GM18520 (cell line): ENCODE data around the gene MPC1.
"Not testable (repeated sequence)": the region's sequence is repeated elsewhere in the genome, so short reads cannot be mapped to it uniquely, and the experiment has no call there.

Experiments used
- ATAC-seq: cut with Tn5 transposase; IDR thresholded peaks from one replicate; pipeline ENCODE4 v1.9.1; 2021; ENCODE audit not compliant: unreplicated experiment

The MPC1 gene

GRCh38 chr6:166408936-166409755 is 26.4 kb upstream of the MPC1 start:
- ATAC-seq = no peak

DNA sequence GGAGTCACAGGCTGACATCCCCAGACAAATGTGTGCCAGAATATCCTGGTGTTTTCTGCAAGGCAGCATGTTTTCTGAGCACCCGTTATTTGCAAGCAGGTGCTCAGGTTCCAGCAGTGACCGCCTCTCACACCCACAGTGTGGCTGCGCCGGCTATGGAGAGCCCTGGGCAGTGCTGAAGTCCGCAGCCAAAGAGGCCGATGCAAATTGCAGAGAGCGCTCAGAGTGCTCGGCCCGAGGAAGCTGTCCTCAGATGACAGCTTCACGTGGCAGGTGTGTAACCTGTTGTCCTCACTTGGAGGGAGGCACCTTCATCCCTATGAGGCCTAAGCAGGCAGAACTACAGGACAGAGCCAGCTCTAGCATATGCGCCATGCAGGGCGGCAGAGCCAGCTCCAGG is 23.5 kb upstream of the MPC1 start:
- ATAC-seq = no peak

- no peak for ATAC-seq
Observed at GRCh38 chr6:166405386-166405785, 22.6 kb upstream of the MPC1 start.

DNA sequence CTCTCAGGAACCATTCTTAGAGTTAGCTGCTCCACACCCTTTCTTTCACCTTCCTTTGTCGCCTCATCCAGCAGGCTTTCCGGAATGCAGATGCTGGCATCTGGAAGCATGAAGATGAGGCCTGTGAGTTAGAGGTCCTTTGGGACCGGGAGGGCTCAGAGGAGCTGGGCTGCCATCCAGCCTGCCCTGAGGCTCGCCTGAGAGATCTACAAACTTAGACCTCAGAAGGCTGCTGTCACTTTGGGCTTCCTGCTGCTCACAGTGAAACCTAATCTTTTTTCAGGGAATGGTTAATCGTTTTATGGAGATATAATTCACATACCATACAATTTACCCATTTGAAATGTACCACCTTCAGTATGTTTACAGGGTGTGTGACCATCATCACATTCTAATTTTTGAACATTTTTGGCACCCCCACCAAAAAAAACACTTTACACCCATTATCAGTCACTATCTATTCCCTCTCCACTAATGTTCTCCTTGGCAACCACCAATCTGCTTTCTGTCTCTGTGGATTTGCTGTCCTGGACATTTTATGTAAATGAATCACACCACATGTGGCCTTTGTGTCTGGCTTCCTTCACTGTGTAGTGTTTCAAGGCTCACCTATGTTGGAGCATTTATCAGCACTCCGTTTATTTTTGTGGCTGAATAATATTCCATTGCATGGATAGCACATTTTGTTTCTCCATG is 20.0 kb upstream of the MPC1 start:
- ATAC-seq = no peak

- peak; percentile 67 for ATAC-seq
Observed at GRCh38 chr6:166400649-166401250, 18.0 kb upstream of the MPC1 start.

DNA sequence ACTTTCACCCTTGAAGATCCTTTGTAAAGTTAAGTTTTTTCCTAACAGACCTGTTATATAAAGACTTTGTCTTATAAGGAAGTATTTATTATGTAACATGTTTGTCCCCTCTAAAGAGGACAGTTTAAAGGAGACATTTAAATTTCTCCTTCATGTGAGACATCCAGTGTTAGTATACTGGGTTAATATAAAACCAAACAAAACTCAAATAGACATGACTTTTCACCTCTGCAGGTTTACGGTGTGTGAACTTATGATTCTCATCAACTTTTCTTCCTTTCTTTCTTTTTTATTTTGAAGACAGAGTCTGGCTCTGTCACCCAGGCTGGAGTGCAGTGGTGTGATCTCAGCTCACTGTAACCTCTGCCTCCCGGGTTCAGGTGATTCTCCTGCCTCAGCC is 17.4 kb upstream of the MPC1 start:
- ATAC-seq = no peak

GRCh38 chr6:166398348-166398747 is 15.6 kb upstream of the MPC1 start:
- ATAC-seq = no peak

DNA sequence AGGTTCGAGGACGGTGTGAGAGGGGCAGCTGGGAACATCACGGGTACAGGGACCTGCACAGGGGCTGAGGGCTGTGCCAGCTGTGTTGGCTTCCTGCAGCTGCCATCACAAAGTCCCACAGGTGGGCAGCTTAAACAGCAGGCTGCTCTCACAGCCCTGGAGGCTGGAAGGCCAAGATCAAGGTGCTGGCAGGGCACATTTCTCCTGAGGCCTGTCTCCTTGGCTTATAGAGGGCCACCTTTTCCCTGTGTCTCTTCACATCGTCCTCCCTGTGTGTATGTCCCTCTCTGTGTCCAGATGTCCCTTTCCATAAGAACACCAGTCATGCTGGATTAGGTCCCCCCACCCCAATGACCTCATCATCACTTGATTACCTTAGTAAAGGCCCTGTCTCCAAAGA is 15.1 kb upstream of the MPC1 start:
- no peak for ATAC-seq

GRCh38 chr6:166395778-166396177 is 13.0 kb upstream of the MPC1 start:
- ATAC-seq = no peak

DNA sequence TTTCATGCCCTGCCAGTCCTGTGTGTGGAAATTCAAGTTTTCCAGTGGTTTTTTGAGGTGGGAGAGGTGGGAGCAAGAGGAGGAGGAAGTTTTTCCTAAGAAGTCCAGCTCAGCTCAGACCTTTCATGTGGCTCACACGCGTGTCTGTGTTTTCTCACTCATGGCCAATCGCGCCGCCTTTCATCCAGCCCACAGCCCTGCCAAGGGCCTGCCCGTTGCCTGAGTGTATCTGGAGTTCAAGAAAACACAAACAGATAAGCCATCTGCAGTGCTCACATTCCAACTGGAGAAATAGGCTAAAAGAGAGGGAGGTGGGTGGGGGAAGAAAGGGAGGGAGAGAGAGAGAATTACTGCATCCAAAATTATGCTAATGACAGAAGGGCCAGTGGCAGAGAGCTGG is 12.6 kb upstream of the MPC1 start:
- no peak for ATAC-seq

DNA sequence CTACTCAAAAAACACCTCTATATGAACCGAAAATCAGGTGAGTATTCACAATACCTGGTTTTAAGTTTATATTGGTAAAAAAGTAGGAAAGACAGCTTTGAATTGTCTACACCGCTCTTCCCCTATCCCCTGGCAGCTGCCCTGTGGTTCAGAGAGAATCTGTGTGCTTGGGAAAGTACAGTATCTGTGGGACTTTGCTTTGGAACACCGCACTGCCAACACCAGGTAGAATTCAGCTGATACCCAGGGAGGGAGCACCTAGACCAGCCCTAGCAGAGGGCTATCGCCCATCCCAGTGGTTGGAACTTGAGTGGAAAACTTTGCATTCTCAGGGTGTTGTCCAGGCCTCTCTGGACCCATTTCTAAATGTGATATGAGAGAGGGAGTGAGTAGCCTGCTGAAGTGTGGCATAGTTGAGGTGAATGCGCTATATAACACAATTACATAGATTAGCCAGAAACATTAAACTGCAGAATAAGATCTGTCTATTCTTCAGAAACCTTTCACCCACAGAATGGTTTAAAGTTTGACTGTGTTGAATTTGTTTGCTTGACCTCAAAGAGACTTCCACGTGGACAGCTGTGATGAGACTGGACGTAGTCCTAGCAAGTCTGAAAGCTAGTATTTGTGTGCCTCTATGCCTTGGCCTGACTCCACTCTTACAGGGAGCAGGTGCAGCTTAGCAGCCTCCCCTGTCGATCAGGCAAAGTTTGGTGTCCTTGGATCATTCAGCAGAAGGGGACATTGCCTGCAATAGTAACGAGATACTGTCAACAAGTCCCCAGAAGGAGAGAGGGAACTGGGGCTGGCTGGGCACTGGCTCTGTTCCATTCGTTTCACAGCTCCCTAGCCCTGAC is 11.5 kb upstream of the MPC1 start:
- ATAC-seq = no peak

- ATAC-seq = no peak
Observed at GRCh38 chr6:166393535-166393823, 10.7 kb upstream of the MPC1 start.

DNA sequence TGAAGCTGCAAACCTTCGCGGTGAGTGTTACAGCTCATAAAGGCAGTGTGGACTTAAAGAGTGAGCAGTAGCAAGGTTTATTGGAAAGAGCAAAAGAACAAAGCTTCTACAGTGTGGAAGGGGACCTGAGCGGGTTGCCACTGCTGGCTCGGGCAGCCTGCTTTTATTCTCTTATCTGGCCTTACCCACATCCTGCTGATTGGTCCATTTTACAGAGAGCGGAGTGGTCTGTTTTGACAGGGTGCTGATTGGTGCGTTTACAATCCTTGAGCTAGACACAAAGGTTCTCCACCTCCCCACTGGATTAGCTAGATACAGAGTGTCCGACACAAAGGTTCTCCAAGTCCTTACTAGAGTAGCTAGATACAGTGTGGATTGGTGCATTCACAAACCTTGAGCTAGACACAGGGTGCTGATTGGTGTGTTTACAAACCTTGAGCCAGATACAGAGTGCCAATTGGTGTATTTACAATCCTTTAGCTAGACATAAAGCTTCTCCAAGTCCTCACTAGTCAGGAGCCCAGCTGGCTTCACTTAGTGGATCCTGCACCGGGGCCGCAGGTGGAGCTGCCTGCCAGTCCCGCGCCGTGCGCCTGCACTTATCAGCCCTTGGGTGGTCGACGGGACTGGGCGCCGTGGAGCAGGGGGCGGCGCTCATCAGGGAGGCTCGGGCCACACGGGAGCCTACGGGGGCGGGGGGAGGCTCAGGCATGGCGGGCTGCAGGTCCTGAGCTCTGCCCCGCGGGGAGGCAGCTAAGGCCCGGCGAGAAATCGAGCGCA is 10.2 kb upstream of the MPC1 start:
- not testable (repeated sequence) for ATAC-seq

DNA sequence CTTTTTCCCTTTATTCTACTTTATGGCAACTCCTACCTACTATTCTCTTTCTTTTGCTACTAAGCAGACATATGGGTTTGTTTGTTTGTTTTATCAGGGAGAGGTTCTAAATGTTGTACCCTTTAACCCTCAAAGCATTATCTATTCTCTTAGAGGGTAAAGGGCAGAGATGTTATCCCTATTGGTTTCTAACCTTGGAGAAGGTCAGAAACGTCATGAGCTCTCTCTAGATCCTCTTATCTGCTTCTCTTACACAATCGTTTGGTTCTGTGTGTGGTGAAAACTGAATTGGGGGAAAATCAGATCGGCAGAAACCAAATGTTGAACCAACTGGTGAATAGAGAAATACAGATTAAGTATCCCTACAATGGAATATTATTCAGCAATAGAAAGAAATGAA is 6.4 kb upstream of the MPC1 start:
- ATAC-seq = no peak

- ATAC-seq = no peak
Observed at GRCh38 chr6:166388290-166389004, 5.7 kb upstream of the MPC1 start.

- no peak for ATAC-seq
Observed at GRCh38 chr6:166387642-166388289, 5.0 kb upstream of the MPC1 start.

- ATAC-seq = not testable (repeated sequence)
Observed at GRCh38 chr6:166387098-166387497, 4.4 kb upstream of the MPC1 start.

DNA sequence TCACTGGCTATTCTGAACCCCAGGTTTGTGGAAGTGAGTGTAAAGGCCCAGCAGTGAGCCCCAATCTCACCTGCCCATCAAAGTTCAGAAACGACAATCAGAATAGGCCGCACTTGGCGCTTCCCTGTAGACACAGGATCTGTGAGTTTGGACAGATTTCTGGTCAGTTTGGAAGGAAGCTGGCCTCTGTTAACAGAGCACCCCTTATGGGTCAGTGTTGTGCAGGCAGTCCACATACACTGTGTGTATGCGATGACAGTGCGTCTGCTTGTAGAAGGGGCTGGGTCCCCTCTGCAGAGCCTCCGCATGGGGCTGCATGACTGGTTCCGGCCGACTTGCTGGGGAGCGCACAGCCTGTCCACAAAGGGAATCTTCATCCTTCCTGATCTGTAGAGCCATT is 3.4 kb upstream of the MPC1 start:
- ATAC-seq = no peak

DNA sequence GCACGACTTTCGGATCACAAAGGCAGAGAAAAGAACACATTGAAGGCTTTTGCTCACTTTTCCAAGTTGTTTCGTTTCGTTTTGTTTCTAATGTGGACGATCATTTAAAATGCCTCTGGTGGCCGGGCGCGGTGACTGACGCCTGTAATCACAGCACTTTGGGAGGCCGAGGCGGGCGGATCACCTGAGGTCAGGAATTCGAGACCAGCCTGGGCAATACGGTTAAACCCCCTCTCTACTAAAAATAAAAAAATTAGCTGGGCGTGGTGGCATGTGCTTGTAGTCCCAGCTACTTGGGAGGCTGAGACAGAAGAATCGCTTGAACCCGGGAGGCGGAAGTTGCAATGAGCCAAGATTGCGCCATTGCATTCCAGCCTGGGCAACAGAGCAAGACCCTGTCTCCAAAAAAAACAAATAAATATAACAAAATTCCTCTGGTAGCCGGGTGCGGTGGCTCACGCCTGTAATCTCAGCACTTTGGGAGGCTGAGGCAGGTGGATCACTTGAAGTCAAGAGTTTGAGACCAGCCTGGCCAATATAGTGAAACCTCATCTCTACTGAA is 1.1 kb upstream of the MPC1 start:
- not testable (repeated sequence) for ATAC-seq
